ENCODE measurements around the gene NKX6-1.

NKX6-1 gene

DNA sequence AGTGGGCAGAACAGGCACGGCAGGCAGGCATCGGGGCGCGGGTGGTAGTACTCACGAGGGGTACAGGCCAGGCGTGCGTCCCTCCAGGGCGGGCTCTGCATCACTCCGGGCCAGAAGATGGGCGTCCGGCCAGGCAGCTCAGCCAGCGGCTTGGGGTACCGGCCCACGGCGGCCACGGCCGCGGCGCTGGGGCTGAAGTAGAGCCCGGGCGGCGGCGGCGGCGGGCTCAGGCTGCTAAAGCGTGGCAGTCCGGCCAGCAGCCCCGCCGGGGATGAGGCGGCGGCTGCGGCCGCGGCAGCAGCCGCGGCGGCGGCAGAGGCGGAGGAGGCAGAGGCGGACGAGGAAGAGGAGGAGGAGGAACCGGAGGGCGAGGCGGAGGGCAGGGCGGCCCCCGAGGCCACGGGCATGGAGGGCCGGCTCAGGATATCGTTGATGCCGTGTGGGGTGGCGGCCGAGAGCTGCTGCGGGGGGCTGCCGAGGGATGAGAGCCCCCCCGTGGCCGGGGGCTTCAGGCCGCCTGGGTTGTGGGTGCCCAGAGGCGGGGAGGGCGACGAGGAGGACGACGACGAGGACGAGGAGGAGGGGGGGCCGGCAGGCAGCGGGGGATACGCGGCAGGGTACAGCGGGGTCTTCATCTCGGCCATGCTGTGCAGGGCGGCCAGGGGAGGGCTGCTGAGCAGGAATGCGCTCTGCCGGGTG, 1.4 kb downstream of the NKX6-1 start:
- TF ChIP-seq, protein P1, sequence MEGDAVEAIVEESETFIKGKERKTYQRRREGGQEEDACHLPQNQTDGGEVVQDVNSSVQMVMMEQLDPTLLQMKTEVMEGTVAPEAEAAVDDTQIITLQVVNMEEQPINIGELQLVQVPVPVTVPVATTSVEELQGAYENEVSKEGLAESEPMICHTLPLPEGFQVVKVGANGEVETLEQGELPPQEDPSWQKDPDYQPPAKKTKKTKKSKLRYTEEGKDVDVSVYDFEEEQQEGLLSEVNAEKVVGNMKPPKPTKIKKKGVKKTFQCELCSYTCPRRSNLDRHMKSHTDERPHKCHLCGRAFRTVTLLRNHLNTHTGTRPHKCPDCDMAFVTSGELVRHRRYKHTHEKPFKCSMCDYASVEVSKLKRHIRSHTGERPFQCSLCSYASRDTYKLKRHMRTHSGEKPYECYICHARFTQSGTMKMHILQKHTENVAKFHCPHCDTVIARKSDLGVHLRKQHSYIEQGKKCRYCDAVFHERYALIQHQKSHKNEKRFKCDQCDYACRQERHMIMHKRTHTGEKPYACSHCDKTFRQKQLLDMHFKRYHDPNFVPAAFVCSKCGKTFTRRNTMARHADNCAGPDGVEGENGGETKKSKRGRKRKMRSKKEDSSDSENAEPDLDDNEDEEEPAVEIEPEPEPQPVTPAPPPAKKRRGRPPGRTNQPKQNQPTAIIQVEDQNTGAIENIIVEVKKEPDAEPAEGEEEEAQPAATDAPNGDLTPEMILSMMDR (IDR thresholded peaks at IDR 0.05; ENCODE audit: low read depth, low read length) = no peak
- no peak for DNase-seq
- Histone ChIP-seq H3K27ac (no peak overlapping the region), H3K4me3 (ENCODE audit: low read depth, low read length) (peak overlapping the region; percentile 61), H3K27me3 (ENCODE audit: insufficient read depth, low read depth, severe bottlenecking) (peaks cover 79% of the 10 kb centered on the region), H3K9me3 (ENCODE audit: severe bottlenecking) (peaks cover 4% of the 10 kb centered on the region), H3K36me3 (no peaks in the 10 kb centered on the region)

DNA sequence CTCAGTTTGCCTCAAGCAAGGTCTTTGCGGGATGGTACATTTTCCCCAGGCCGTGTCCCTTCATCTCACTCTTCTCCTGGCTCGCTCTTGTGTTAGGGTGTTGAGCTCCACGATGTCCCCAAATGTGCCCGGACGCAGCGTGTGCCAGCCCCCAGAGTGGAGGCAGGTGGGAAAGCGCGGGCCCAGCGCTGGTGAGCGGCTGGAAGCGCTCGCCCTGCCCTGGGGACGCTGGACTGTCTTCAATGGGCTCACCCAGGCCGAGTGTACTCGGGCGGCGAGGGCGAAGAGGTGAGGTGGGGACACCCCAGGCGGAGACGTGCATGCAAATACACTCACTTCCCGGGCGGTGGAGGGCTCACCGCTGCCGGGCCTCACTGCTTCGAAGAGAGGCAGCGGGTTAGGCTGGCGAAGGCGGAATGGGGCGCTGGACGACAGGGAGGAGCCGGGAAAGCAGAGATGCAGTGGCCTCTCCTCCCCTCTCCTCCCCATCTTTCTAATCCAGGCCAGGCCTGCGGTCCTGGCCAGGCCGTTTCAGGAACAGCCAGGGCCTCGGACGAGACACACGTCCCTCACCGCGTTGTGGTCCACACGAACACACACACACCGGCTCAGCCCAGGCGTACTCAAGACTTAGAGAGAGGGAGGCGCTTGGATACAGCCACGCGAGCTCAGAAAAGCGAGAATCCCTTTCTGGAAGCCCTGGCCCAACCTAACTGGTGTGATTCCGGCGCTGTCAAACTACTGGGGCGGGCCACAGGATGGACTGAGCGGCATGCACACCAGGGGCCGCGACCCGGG, 2.2 kb downstream of the NKX6-1 start:
- Histone ChIP-seq H3K36me3 (no peaks in the 10 kb centered on the region), H3K9me3 (ENCODE audit: severe bottlenecking) (peaks cover 5% of the 10 kb centered on the region), H3K4me3 (ENCODE audit: low read depth, low read length) (peak overlapping the region; percentile 44), H3K27me3 (ENCODE audit: insufficient read depth, low read depth, severe bottlenecking) (peaks cover 79% of the 10 kb centered on the region), H3K27ac (no peak overlapping the region)
- peak; percentile 66 for DNase-seq
- TF ChIP-seq, protein P1 (IDR thresholded peaks at IDR 0.05; ENCODE audit: low read depth, low read length) = no peak

DNA sequence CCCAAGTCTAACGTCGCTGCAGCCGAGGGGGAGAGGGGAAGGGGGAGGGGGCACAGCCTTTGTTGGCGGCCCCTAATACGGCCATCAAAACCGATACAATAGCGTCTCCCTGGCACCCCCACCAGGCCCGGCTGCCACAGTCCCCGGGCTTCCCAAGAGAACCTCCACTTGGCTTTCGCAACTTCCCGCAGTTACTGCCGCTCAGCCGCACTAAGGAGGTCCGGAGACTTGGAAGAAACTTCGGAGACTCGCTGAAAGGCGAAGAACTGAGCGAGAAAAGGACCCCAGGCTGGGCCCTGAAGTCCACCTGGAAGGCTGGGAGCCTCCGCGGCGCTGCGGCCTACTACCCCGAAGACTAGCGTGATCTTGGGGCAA, 2.8 kb downstream of the NKX6-1 start:
- DNase-seq = no peak
- TF ChIP-seq, protein P1 (IDR thresholded peaks at IDR 0.05; ENCODE audit: low read depth, low read length) = no peak
- H3K27me3 ChIP-seq (ENCODE audit: insufficient read depth, low read depth, severe bottlenecking) = peaks cover 81% of the 10 kb centered on the region
- no peaks in the 10 kb centered on the region for H3K36me3 ChIP-seq
- H3K4me3 ChIP-seq (ENCODE audit: low read depth, low read length) = peak overlapping the region; percentile 44
- H3K9me3 ChIP-seq (ENCODE audit: severe bottlenecking) = peaks cover 4% of the 10 kb centered on the region
- no peak overlapping the region for H3K27ac ChIP-seq

DNA sequence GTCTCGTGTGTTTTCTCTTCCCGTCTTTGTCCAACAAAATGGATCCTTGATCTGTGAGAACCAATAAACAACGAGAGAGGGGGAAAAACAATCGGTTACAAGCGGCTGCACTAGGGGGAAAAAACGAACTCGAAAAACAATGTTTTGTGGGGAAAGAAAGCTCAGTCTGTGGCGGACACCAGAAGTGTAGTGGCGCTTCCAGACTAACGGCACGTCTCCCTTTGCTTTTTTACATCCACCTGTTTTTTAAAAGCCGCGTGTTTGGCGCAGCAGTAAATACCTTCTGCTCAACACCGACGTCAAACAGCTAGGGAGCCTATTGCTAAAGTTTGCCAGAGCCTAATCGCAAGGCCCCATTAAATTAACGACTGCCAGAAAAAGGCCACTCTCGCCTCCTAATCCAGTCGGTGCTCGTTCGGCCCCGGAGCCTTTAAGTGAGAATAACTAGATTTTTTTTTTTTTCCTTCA, 3.3 kb downstream of the NKX6-1 start:
- H3K4me3 ChIP-seq (ENCODE audit: low read depth, low read length) = no peak overlapping the region
- TF ChIP-seq, protein P1 (IDR thresholded peaks at IDR 0.05; ENCODE audit: low read depth, low read length) = no peak

DNA sequence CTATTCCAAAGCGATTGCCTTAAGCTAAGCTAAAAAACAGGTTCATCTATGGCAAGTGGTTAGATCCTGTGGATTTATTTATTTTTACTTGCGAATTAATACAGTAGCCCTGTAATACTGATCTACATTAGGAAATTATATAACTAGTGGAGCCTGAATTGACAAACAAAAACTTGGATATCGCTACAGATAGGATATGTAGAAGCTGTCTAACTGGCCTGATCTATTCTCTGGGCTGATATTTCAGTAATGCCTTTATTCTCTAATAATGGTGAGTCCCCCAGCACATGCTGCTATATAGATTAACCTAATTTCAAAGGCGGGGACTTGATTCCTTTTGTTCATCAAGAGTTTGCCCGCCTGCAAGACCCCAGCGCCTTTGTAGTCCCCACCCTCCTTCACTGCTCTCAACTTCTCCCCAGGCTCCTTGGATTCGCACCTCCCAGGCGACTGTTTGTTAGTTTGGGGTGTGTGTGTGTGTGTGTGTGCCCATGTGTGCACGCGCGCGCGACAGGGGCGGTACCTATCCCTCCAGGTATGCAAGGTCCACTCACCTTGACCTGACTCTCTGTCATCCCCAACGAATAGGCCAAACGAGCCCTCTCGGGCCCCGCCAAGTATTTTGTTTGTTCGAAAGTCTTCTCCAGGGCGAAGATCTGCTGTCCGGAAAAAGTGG, 3.8 kb downstream of the NKX6-1 start:
- TF ChIP-seq, protein P1 (IDR thresholded peaks at IDR 0.05; ENCODE audit: low read depth, low read length) = no peak
- Histone ChIP-seq H3K9me3 (ENCODE audit: severe bottlenecking) (peaks cover 2% of the 10 kb centered on the region), H3K4me3 (ENCODE audit: low read depth, low read length) (no peak overlapping the region), H3K36me3 (no peaks in the 10 kb centered on the region), H3K27me3 (ENCODE audit: insufficient read depth, low read depth, severe bottlenecking) (peaks cover 79% of the 10 kb centered on the region), H3K27ac (no peak overlapping the region)
- DNase-seq = no peak

More for the DNA sequence above, 3.3 kb downstream of the NKX6-1 start:
- peaks cover 81% of the 10 kb centered on the region for H3K27me3 ChIP-seq (ENCODE audit: insufficient read depth, low read depth, severe bottlenecking)
- DNase-seq = no peak
- peaks cover 2% of the 10 kb centered on the region for H3K9me3 ChIP-seq (ENCODE audit: severe bottlenecking)
- H3K27ac ChIP-seq = no peak overlapping the region
- no peaks in the 10 kb centered on the region for H3K36me3 ChIP-seq

All from WERI-Rb-1 (cell line).